HL-60 (cell line): ENCODE data around the gene DDB1.

Experiments
- DNase-seq, 2 experiments: peaks; one replicate each; pipeline ENCODE4 v3.0.0-alpha.2; 2010 to 2020; ENCODE audit warnings: low read depth in 1 of 2, low spot score in 1 of 2
- H3K27ac ChIP-seq: fragments of 250-450 bp; sonication (Bioruptor Pico); replicated peaks from 2 replicates; pipeline ENCODE4 v1.5.1; 2020; ENCODE audit warnings: mild to moderate bottlenecking, moderate library complexity
- H3K27me3 ChIP-seq: fragments of 250-450 bp; sonication (Bioruptor Pico); 2 replicates; pipeline ENCODE4 v1.5.1; 2021; ENCODE audit warnings: mild to moderate bottlenecking, moderate library complexity; ENCODE audit not compliant: insufficient read depth, poor library complexity, severe bottlenecking
- H3K4me3 ChIP-seq: replicated peaks from 2 replicates; pipeline ENCODE4 v1.5.1; 2011; ENCODE audit warnings: mild to moderate bottlenecking, control low read depth, low read length; ENCODE audit not compliant: insufficient read depth
- CTCF ChIP-seq: IDR thresholded peaks from one replicate; pipeline ENCODE4 v1.5.1; 2011; ENCODE audit warnings: low read length, control low read depth, inconsistent platforms; ENCODE audit not compliant: insufficient read depth
- GABPA ChIP-seq: IDR thresholded peaks from 2 replicates; pipeline ENCODE4 v1.6.1; 2012; ENCODE audit warnings: low read depth
- POLR2AphosphoS5 ChIP-seq: IDR thresholded peaks from 2 replicates; pipeline ENCODE4 v1.6.1; 2012; ENCODE audit warnings: low read depth
- REST ChIP-seq: IDR thresholded peaks from 2 replicates; pipeline ENCODE4 v1.6.1; 2012; ENCODE audit warnings: low read depth; ENCODE audit not compliant: insufficient replicate concordance
- SPI1 ChIP-seq: IDR thresholded peaks from 2 replicates; pipeline ENCODE4 v1.6.1; 2012; ENCODE audit warnings: low read depth, mild to moderate bottlenecking, borderline replicate concordance

DDB1 gene

GRCh38 chr11:61340979-61341378 lies 8.1 kb upstream of the DDB1 start:
- DNase-seq, result no peak
- Histone ChIP-seq H3K27ac (no peak overlapping the region), H3K4me3 (no peak overlapping the region), H3K27me3 (no peaks in the 10 kb centered on the region)
- TF ChIP-seq POLR2AphosphoS5 (no peak), GABPA (no peak), CTCF (no peak), SPI1 (no peak), REST (no peak)

GRCh38 chr11:61339490-61339878 lies 6.6 kb upstream of the DDB1 start:
- no peak for TF ChIP-seq REST
- TF ChIP-seq CTCF, result no peak
- TF ChIP-seq SPI1, result no peak
- no peak for TF ChIP-seq GABPA
- TF ChIP-seq POLR2AphosphoS5, result no peak
- no peak overlapping the region for H3K27ac ChIP-seq
- no peaks in the 10 kb centered on the region for H3K27me3 ChIP-seq
- DNase-seq, result no peak
- H3K4me3 ChIP-seq, result no peak overlapping the region

GRCh38 chr11:61338783-61339489 lies 6.0 kb upstream of the DDB1 start:
- Histone ChIP-seq H3K27ac (no peak overlapping the region), H3K4me3 (no peak overlapping the region), H3K27me3 (no peaks in the 10 kb centered on the region)
- DNase-seq, result no peak
- TF ChIP-seq POLR2AphosphoS5 (no peak), GABPA (no peak), REST (no peak), SPI1 (no peak), CTCF (no peak)
